Omental fat pad (tissue), 4 donors: ENCODE results near the gene KCNT1. TPM values are rescaled to one million over a fixed set of nuclear protein-coding genes. Genes with fewer than 3 reads are reported as not detected.

ENCODE experiments used
- ATAC-seq: fragments of 150-250 bp; one replicate; pipeline ENCODE4 v1.9.1; 2016; ENCODE audit warnings: mild to moderate bottlenecking, moderate library complexity; ENCODE audit not compliant: low FRiP score
- DNase-seq: peaks from one replicate; pipeline ENCODE4 v3.0.0-alpha.2; 2019; ENCODE audit warnings: low spot score
- CTCF ChIP-seq, 3 donors: fragments of 450-650 bp; IDR thresholded peaks; one replicate each; pipeline ENCODE4 v1.5.1; 2016 to 2017; ENCODE audit warnings: antibody characterized with exemption in 3 of 3, mild to moderate bottlenecking in 3 of 3, moderate library complexity in 2 of 3
- total RNA-seq, 4 donors: library from RNA; depleted of rRNA; stranded (reverse); fragments of >200 nt; gene quantifications; one replicate each; pipeline ENCODE4 v1.1.0, GENCODE V29; 2016

KCNT1 gene
- total RNA-seq, 4 donors from 2014 or later, result 0.24 to 0.95 TPM; not detected in 2

DNA sequence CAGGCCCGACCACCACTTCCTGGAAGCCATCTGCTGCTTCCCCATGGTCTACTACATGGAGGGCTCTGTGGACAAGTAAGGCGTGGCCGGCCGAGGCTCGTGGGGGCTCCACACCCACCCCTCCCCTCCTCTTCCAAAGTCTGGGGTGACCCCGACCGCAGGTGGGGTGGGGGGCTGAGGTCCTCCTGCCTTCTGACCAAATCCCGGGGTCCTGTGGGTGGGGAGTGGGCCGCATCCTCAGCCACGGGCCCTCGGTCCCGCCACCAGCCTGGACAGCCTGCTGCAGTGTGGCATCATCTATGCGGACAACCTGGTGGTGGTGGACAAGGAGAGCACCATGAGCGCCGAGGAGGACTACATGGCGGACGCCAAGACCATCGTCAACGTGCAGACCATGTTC lies 76.4 kb downstream of the KCNT1 start:
- no peak for ATAC-seq
- no peak for DNase-seq
- TF ChIP-seq CTCF (IDR thresholded peaks at IDR 0.05), result no peak

- ATAC-seq (no peak), DNase-seq (no peak)
- TF ChIP-seq CTCF (IDR thresholded peaks at IDR 0.05), result no peak
Measured at GRCh38 chr9:135779571-135779970, 77.6 kb downstream of the KCNT1 start.

DNA sequence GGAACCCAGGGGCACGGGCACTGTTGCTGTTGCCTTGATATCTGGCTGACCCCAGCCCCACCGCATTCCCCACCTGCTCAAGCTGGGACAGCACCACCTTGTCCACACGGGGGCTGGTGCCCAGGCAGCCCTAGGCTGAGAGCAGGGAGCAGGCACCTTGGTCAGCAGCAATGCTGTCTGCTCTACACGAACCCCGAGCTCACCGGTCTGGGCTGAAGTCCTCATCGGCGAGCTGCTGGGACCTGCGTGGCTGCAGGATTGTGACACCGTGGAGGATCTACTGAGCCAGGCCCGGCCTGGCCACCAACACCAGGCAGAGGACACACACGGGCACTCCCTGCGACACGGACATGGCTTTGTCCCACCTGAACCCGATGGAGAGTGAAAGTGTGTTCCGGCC lies 78.1 kb downstream of the KCNT1 start:
- no peak for ATAC-seq
- DNase-seq, result no peak
- TF ChIP-seq CTCF (IDR thresholded peaks at IDR 0.05), result no peak

DNA sequence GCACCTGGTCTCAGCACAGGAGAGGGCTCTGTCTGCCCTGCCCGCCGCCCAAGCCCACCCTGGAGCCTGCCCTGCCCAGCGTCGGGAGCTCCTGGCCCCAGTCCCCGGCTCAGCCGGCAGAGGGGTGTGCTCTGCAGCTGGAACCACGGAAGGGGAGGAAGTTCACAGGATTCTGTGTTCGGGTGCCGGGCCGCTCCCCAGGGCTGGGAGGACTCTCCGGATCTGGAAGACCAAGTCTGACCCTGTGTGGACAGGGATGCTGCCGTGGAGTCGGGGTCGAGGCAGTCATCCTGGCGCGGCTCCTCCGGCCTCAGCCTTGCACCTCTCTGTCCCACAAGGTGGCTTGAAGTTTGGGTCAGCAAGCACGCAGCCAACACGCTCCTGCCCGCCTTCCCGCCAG lies 78.6 kb downstream of the KCNT1 start:
- DNase-seq, result no peak
- TF ChIP-seq CTCF (IDR thresholded peaks at IDR 0.05), result no peak
- ATAC-seq, result no peak

GRCh38 chr9:135782946-135783345 lies 81.0 kb downstream of the KCNT1 start:
- DNase-seq (no peak), ATAC-seq (no peak)
- TF ChIP-seq CTCF (IDR thresholded peaks at IDR 0.05), result no peak

DNA sequence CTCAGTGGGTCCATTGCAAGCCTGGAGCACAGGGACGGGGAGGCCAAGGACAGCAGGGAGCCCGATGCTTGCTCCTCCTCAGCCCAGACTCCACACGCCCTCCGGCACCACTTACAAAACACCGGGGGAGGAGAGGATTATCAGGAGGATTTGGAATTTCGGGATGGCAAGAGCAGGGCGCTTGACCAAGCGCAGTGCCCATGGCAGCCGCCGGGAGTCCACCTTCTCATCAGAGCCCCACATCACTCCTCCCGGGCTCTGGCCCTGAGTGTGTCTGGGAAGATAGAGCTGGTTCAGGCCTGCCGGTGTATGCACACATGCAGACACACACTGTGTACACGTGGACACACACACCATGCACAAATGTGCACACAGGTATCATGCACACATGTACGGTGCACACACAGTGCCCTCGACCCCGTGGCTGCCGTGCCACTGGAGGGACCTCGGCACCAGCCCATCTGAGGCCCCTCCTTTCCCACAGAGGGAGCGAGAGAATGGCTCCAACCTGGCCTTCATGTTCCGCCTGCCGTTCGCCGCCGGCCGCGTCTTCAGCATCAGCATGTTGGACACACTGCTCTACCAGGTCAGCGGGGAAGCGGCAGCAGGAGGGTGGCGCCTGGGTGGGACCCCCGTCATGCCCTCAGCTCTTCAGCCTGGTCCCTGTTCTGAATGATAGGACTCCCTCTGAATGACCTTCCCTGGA lies 81.7 kb downstream of the KCNT1 start:
- ATAC-seq (no peak), DNase-seq (no peak)
- no peak for TF ChIP-seq CTCF (IDR thresholded peaks at IDR 0.05)

DNA sequence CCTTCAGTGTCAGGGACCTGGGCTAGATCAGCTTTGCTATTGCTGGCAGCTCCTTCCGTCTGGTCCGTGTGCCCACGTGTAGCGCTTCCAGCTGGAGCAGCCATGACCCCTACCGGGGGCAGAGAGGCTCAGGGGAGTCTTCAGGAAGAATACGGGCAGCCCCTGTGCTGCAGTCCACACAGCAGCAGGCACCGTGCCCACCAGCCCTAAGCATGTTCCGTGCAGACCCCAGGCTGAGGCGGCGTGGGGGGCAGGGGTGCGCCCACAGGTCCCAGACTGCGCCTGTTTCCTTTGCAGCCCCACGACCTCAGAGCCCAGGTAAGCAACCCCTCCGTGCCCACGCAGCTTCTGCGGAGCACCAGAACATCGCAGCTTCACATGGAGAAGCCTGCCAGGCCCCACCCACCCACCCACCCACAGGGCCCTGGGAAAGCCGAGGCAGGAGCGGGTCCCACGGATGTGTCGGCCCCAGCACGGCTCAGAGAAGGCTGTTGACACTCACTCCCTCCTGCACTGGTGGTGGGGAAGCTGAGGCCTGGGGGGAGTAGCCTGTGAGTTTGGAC lies 83.1 kb downstream of the KCNT1 start:
- ATAC-seq (no peak), DNase-seq (no peak)
- no peak for TF ChIP-seq CTCF (IDR thresholded peaks at IDR 0.05)
